ENCODE data around the gene FOXL2NB. TPM values are rescaled to one million over a fixed set of nuclear protein-coding genes. Genes with fewer than 3 reads are reported as not detected.

FOXL2NB gene
- 0.35 and 0.51 TPM in 2 replicates for total RNA-seq (2022)
- percentile 16 among the genes with signal in this experiment for Bru-seq, nascent RNA
- BruChase-seq, experiment 1, labeled RNA remaining after a 6-hour chase: percentile 25 among the genes with signal in this experiment
- BruChase-seq, experiment 2, labeled RNA remaining after a 2-hour chase: percentile 22 among the genes with signal in this experiment
- long read RNA-seq: 0 reads

DNA sequence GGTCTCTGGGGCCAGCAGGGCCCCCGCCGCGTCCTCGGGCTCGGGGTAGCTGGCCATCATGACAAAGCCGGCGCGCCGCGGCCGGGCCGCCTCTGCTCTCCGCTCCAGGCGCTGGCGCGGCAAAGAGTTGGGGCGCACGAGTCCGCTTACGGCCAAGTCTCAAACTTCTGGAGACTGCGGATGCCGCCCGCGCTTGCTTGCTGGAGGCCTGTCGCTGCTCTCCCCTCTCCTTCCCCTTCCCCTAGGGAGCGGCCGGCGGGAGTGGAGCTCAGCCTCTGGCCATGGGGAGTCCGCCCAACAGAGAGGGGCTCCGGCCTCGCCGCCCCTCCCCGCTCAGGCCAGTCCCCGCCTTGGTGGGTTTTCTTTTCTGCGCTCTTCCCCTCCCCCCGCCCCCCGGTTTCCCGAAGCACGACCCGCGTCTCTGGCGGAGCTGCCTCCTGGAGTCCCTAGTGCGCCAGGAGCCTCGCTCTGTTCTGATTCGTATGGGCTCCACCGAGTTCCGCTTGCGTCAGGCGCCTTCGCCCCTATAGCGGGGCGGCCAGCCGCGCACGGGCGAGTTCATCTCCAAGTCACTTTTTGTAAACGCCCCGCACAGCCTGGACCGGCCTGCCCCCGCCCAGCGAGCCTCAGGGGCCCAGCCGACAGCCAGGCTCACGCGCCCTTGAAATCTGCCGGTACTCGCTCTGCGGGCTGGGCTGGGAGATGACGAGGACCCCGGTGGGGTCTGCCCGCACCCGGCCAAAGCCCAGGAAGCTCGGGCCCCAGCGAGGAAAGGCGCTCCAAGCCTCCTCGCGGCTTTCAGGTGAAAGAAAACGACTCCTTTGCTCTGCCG lies at the start of gene FOXL2NB, which contains the start of gene FOXL2:
TSS of gene FOXL2NB (plus strand) at position 555 of the 832 bp plus-strand sequence. CDS start at position 703, 148 bp downstream.
TSS of gene FOXL2 (minus strand) at position 475 of the 832 bp plus-strand sequence. CDS start at position 60, 415 bp downstream.
- Mint-ChIP-seq H3K9me3 (ENCODE audit: low read depth, unreplicated experiment) (no peaks in the 10 kb centered on the region), H3K27ac (ENCODE audit: unreplicated experiment) (no peak within 1 kb of the TSS), H3K4me1 (ENCODE audit: low read depth, unreplicated experiment) (peaks cover 25% of the 10 kb centered on the region), H3K36me3 (ENCODE audit: insufficient read depth, unreplicated experiment) (peaks cover 27% of the 10 kb centered on the region), H3K27me3 (ENCODE audit: unreplicated experiment) (peaks cover 93% of the 10 kb centered on the region), H3K4me3 (ENCODE audit: low read depth, unreplicated experiment) (peak within 1 kb of the TSS; percentile 66)
- DNase-seq: peak; percentile 50
- CTCF ChIA-PET: interaction anchor here (0.6 to 2.0 kb wide), 8 partner anchors 11 to 767 kb away, joined by 3 to 10 read pairs (median 4); no protein-coding TSS in a partner anchor
- TF ChIP-seq, protein P1, sequence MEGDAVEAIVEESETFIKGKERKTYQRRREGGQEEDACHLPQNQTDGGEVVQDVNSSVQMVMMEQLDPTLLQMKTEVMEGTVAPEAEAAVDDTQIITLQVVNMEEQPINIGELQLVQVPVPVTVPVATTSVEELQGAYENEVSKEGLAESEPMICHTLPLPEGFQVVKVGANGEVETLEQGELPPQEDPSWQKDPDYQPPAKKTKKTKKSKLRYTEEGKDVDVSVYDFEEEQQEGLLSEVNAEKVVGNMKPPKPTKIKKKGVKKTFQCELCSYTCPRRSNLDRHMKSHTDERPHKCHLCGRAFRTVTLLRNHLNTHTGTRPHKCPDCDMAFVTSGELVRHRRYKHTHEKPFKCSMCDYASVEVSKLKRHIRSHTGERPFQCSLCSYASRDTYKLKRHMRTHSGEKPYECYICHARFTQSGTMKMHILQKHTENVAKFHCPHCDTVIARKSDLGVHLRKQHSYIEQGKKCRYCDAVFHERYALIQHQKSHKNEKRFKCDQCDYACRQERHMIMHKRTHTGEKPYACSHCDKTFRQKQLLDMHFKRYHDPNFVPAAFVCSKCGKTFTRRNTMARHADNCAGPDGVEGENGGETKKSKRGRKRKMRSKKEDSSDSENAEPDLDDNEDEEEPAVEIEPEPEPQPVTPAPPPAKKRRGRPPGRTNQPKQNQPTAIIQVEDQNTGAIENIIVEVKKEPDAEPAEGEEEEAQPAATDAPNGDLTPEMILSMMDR (IDR thresholded peaks at IDR 0.05; ENCODE audit: unreplicated experiment): no peak
- intact Hi-C loops (cut with micrococcal nuclease; ENCODE audit: unreplicated experiment): no loop called here
- BruUV-seq (replicated peaks): no TSS peak

DNA sequence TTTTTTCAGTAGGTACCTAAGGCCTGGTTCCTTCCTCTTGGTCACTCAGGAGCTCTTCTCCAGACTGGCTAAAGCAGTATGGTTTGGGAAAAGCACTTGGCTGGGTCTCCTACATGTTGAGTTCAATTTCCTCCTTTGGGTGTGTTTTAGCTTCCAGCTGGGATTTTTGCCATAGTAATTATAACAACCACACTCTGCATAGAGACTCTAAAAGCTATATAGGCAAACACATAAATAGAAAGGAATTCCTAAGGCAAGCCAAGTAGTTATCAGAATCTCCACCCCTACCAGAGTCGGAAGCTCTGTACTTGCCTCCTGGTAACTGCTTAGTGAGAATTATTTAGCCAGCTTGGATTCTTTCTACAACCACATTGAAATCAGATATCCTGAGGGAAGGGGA lies 48.7 kb upstream of the FOXL2NB start:
- Mint-ChIP-seq H3K9me3 (ENCODE audit: low read depth, unreplicated experiment) (no peaks in the 10 kb centered on the region), H3K36me3 (ENCODE audit: insufficient read depth, unreplicated experiment) (no peaks in the 10 kb centered on the region), H3K4me1 (ENCODE audit: low read depth, unreplicated experiment) (peaks cover 8% of the 10 kb centered on the region), H3K4me3 (ENCODE audit: low read depth, unreplicated experiment) (no peak overlapping the region), H3K27ac (ENCODE audit: unreplicated experiment) (no peak overlapping the region), H3K27me3 (ENCODE audit: unreplicated experiment) (no peaks in the 10 kb centered on the region)
- TF ChIP-seq, protein P1 (IDR thresholded peaks at IDR 0.05; ENCODE audit: unreplicated experiment): no peak
- CTCF ChIA-PET: interaction anchor here (0.9 to 1.5 kb wide), 5 partner anchors 9 to 25 kb away, joined by 3 to 8 read pairs (median 3); no protein-coding TSS in a partner anchor
- intact Hi-C loops (cut with micrococcal nuclease; ENCODE audit: unreplicated experiment): no loop called here
- DNase-seq: no peak
- BruUV-seq (replicated peaks): no TSS peak

- Mint-ChIP-seq H3K4me1 (ENCODE audit: low read depth, unreplicated experiment) (peaks cover 8% of the 10 kb centered on the region), H3K27me3 (ENCODE audit: unreplicated experiment) (no peaks in the 10 kb centered on the region), H3K4me3 (ENCODE audit: low read depth, unreplicated experiment) (no peak overlapping the region), H3K9me3 (ENCODE audit: low read depth, unreplicated experiment) (no peaks in the 10 kb centered on the region), H3K27ac (ENCODE audit: unreplicated experiment) (no peak overlapping the region), H3K36me3 (ENCODE audit: insufficient read depth, unreplicated experiment) (no peaks in the 10 kb centered on the region)
- BruUV-seq (replicated peaks): no TSS peak
- TF ChIP-seq, protein P1 (IDR thresholded peaks at IDR 0.05; ENCODE audit: unreplicated experiment): no peak
- intact Hi-C loops (cut with micrococcal nuclease; ENCODE audit: unreplicated experiment): no loop called here
- CTCF ChIA-PET: interaction anchor here (0.9 to 1.5 kb wide), 5 partner anchors 9 to 25 kb away, joined by 3 to 8 read pairs (median 3); no protein-coding TSS in a partner anchor
- DNase-seq: no peak
Observed at GRCh38 chr3:138898708-138899107, 48.3 kb upstream of the FOXL2NB start.

DNA sequence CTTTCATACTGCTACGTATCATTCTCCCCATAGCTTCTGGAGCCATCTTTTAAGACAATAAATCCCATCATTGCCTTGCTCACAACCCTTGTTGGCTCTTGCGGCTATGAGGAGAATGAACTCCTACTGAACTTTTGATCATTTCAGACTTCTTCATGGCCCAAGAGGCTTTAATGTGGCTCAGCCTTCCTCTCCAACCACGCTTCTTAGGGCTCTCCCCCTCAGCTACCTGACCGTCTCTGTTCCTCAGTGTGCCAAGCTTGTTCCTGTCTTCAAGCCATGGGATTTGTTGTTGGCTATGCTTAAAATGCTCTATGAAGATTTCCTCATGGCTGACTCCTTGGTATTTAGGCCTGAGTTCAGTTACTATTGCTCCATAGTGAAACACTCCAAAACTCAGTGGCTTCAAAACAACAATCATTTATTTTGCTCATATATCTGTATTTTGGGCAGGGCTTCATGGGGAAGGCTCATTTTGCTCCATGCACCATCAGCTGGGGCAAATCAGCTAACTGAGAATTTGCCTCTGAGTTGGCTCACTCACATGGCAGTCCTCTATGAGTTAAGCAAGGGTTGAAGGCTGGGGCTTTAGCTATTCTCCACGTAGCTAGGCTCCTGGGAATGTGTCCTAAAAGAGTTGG lies 47.5 kb upstream of the FOXL2NB start:
- H3K27ac Mint-ChIP-seq (ENCODE audit: unreplicated experiment): no peak overlapping the region
- CTCF ChIA-PET: interaction anchor here (0.6 kb wide), 1 partner anchor 33 kb away, joined by 6 read pairs; no protein-coding TSS in a partner anchor
- H3K9me3 Mint-ChIP-seq (ENCODE audit: low read depth, unreplicated experiment): no peaks in the 10 kb centered on the region
- no TSS peak for BruUV-seq (replicated peaks)
- intact Hi-C loops (cut with micrococcal nuclease; ENCODE audit: unreplicated experiment): no loop called here
- H3K4me1 Mint-ChIP-seq (ENCODE audit: low read depth, unreplicated experiment): peaks cover 8% of the 10 kb centered on the region
- TF ChIP-seq, protein P1 (IDR thresholded peaks at IDR 0.05; ENCODE audit: unreplicated experiment): no peak
- H3K36me3 Mint-ChIP-seq (ENCODE audit: insufficient read depth, unreplicated experiment): no peaks in the 10 kb centered on the region
- no peaks in the 10 kb centered on the region for H3K27me3 Mint-ChIP-seq (ENCODE audit: unreplicated experiment)
- H3K4me3 Mint-ChIP-seq (ENCODE audit: low read depth, unreplicated experiment): no peak overlapping the region
- DNase-seq: no peak
